Measurements from ENCODE around the gene METTL16. TPM values are rescaled to one million over a fixed set of nuclear protein-coding genes. Genes with fewer than 3 reads are reported as not detected.
"Not testable (repeated sequence)": the region's sequence is repeated elsewhere in the genome, so short reads cannot be mapped to it uniquely, and the experiment has no call there.

The METTL16 gene
- total RNA-seq, 1 donor from 2014 or later: 13.6 TPM

- not testable (repeated sequence) for H3K36me3 ChIP-seq (ENCODE audit: control insufficient read depth in 3 of 3, insufficient read depth in 3 of 3, low read length in 3 of 3); H3K9me3 ChIP-seq (ENCODE audit: control insufficient read depth in 3 of 3, low read length in 3 of 3); H3K27me3 ChIP-seq (ENCODE audit: control insufficient read depth in 3 of 3, insufficient read depth in 3 of 3, low read length in 3 of 3); H3K4me3 ChIP-seq (ENCODE audit: low read length in 3 of 3); H3K27ac ChIP-seq (ENCODE audit: low read depth, low read length); H3K9ac ChIP-seq (ENCODE audit: low read depth in 1 of 3, low read length in 3 of 3); H3K4me1 ChIP-seq (ENCODE audit: control insufficient read depth in 3 of 3, insufficient read depth in 3 of 3, low read length in 3 of 3)
Observed at GRCh38 chr17:2537579-2537978, 25.9 kb upstream of the METTL16 start.

DNA sequence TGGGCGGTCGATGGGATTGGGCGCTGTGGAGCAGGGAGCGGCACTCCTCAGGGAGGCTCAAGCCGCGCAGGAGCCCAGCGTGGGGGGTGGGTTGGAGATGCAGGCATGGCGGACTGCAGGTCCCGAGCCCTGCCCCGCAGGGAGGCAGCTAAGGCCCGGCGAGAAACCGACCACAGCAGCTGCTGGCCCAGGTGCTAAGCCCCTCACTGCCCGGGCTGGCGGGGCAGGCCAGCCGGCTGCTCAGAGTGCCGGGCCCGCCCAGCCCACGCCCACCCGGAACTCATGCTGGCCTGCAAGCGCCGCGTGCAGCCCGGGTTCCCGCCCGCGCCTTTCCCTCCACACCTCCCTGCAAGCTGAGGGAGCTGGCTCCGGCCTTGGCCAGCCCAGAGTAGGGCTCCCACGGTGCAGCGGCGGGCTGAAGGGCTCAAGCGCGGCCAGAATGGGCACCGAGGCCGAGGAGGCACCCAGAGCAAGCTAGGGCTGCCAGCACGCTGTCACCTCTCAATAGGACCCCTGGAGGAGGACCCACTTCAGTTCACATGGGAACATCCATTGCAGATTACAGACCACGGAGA lies 20.5 kb upstream of the METTL16 start:
- Histone ChIP-seq H3K36me3 (ENCODE audit: control insufficient read depth in 3 of 3, insufficient read depth in 3 of 3, low read length in 3 of 3) (no peaks in the 10 kb centered on the region), H3K27ac (ENCODE audit: low read depth, low read length) (no peak overlapping the region), H3K9me3 (ENCODE audit: control insufficient read depth in 3 of 3, low read length in 3 of 3) (no peaks in the 10 kb centered on the region), H3K27me3 (ENCODE audit: control insufficient read depth in 3 of 3, insufficient read depth in 3 of 3, low read length in 3 of 3) (no peaks in the 10 kb centered on the region), H3K4me3 (ENCODE audit: low read length in 3 of 3) (no peak overlapping the region), H3K9ac (ENCODE audit: low read depth in 1 of 3, low read length in 3 of 3) (no peak overlapping the region), H3K4me1 (ENCODE audit: control insufficient read depth in 3 of 3, insufficient read depth in 3 of 3, low read length in 3 of 3) (no peaks in the 10 kb centered on the region)

- H3K4me3 ChIP-seq (ENCODE audit: low read length in 3 of 3); H3K36me3 ChIP-seq (ENCODE audit: control insufficient read depth in 3 of 3, insufficient read depth in 3 of 3, low read length in 3 of 3); H3K9me3 ChIP-seq (ENCODE audit: control insufficient read depth in 3 of 3, low read length in 3 of 3); H3K9ac ChIP-seq (ENCODE audit: low read depth in 1 of 3, low read length in 3 of 3); H3K27ac ChIP-seq (ENCODE audit: low read depth, low read length); H3K27me3 ChIP-seq (ENCODE audit: control insufficient read depth in 3 of 3, insufficient read depth in 3 of 3, low read length in 3 of 3); H3K4me1 ChIP-seq (ENCODE audit: control insufficient read depth in 3 of 3, insufficient read depth in 3 of 3, low read length in 3 of 3): not testable (repeated sequence)
Observed at GRCh38 chr17:2531243-2531954, 19.7 kb upstream of the METTL16 start.

DNA sequence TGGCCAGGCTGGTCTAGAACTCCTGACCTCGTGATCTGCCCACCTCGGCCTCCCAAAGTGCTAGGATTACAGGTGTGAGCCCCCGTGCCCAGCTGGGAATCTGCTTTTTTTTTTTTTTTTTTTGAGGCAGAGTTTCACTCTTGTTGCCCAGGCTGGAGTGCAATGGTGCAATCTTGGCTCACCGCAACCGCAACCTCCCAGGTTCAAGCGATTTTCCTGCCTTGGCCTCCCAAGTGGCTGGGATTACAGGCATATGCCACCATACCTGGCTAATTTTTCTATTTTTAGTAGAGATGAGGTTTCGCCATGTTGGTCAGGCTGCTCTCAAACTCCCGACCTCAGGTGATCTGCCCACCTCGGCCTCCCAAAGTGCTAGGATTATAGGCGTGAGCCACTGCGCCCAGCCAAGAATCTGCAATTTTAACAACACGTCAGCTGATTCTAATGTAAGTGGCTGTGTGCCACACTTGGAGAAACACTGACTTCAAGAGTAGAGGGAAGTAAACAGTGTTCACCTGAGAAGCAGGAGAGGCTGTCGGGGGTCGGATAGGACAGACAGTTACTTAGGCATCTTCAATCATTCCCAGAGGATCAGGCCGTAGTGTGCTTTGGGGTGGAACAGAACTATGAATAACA lies 10.2 kb upstream of the METTL16 start:
- H3K27me3 ChIP-seq (ENCODE audit: control insufficient read depth in 3 of 3, insufficient read depth in 3 of 3, low read length in 3 of 3); H3K36me3 ChIP-seq (ENCODE audit: control insufficient read depth in 3 of 3, insufficient read depth in 3 of 3, low read length in 3 of 3); H3K27ac ChIP-seq (ENCODE audit: low read depth, low read length); H3K9ac ChIP-seq (ENCODE audit: low read depth in 1 of 3, low read length in 3 of 3); H3K9me3 ChIP-seq (ENCODE audit: control insufficient read depth in 3 of 3, low read length in 3 of 3); H3K4me1 ChIP-seq (ENCODE audit: control insufficient read depth in 3 of 3, insufficient read depth in 3 of 3, low read length in 3 of 3); H3K4me3 ChIP-seq (ENCODE audit: low read length in 3 of 3): not testable (repeated sequence)

DNA sequence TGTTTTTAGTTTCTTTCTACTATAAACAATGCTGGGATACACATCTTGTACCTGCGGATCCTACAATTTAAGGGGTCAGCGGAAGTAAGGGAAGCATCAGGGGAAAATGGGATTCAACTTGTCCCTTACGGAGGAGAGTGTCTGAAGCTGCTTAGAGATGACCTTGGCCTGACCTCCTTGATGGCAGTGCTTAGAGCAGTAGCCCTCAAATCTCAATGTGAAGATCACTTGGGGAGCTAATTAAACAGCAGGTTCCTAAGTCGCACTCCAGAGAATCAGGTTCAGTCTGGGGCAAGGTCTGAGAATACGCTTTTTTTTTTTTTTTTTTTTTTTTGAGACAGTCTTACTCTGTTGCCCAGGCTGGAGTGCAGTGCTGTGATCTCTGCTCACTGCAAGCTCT lies 9.6 kb upstream of the METTL16 start:
- no peaks in the 10 kb centered on the region for H3K36me3 ChIP-seq (ENCODE audit: control insufficient read depth in 3 of 3, insufficient read depth in 3 of 3, low read length in 3 of 3)
- no peaks in the 10 kb centered on the region for H3K27me3 ChIP-seq (ENCODE audit: control insufficient read depth in 3 of 3, insufficient read depth in 3 of 3, low read length in 3 of 3)
- H3K4me1 ChIP-seq (ENCODE audit: control insufficient read depth in 3 of 3, insufficient read depth in 3 of 3, low read length in 3 of 3): no peaks in the 10 kb centered on the region
- no peak overlapping the region for H3K9ac ChIP-seq (ENCODE audit: low read depth in 1 of 3, low read length in 3 of 3)
- no peaks in the 10 kb centered on the region for H3K9me3 ChIP-seq (ENCODE audit: control insufficient read depth in 3 of 3, low read length in 3 of 3)
- H3K4me3 ChIP-seq (ENCODE audit: low read length in 3 of 3): no peak overlapping the region
- H3K27ac ChIP-seq (ENCODE audit: low read depth, low read length): no peak overlapping the region

GRCh38 chr17:2517539-2517938 lies 5.9 kb upstream of the METTL16 start:
- H3K36me3 ChIP-seq (ENCODE audit: control insufficient read depth in 3 of 3, insufficient read depth in 3 of 3, low read length in 3 of 3): no peaks in the 10 kb centered on the region
- no peaks in the 10 kb centered on the region for H3K27me3 ChIP-seq (ENCODE audit: control insufficient read depth in 3 of 3, insufficient read depth in 3 of 3, low read length in 3 of 3)

GRCh38 chr17:2511138-2511461 lies 588 bp downstream of the METTL16 start:
- Histone ChIP-seq H3K9me3 (ENCODE audit: control insufficient read depth in 3 of 3, low read length in 3 of 3) (no peaks in the 10 kb centered on the region), H3K27ac (ENCODE audit: low read depth, low read length) (peak overlapping the region; percentile 93), H3K9ac (ENCODE audit: low read depth in 1 of 3, low read length in 3 of 3) (peak overlapping the region; percentile 84 to 96 (median 94)), H3K36me3 (ENCODE audit: control insufficient read depth in 3 of 3, insufficient read depth in 3 of 3, low read length in 3 of 3) (no peaks in the 10 kb centered on the region), H3K4me1 (ENCODE audit: control insufficient read depth in 3 of 3, insufficient read depth in 3 of 3, low read length in 3 of 3) (peaks cover 12 to 23% (median 13%) of the 10 kb centered on the region in 3 donors), H3K27me3 (ENCODE audit: control insufficient read depth in 3 of 3, insufficient read depth in 3 of 3, low read length in 3 of 3) (no peaks in the 10 kb centered on the region), H3K4me3 (ENCODE audit: low read length in 3 of 3) (peak overlapping the region; percentile 95 to 100 (median 96))

More at GRCh38 chr17:2517539-2517938, 5.9 kb upstream of the METTL16 start:
- Histone ChIP-seq H3K27ac (ENCODE audit: low read depth, low read length) (no peak overlapping the region), H3K4me3 (ENCODE audit: low read length in 3 of 3) (no peak overlapping the region), H3K9me3 (ENCODE audit: control insufficient read depth in 3 of 3, low read length in 3 of 3) (no peaks in the 10 kb centered on the region), H3K4me1 (ENCODE audit: control insufficient read depth in 3 of 3, insufficient read depth in 3 of 3, low read length in 3 of 3) (peaks cover 0 to 2% (median 0%) of the 10 kb centered on the region in 3 donors), H3K9ac (ENCODE audit: low read depth in 1 of 3, low read length in 3 of 3) (no peak overlapping the region)

GRCh38 chr17:2510559-2510958 lies 1.1 kb downstream of the METTL16 start:
- no peaks in the 10 kb centered on the region for H3K27me3 ChIP-seq (ENCODE audit: control insufficient read depth in 3 of 3, insufficient read depth in 3 of 3, low read length in 3 of 3)
- peaks cover 12 to 23% (median 13%) of the 10 kb centered on the region in 3 donors for H3K4me1 ChIP-seq (ENCODE audit: control insufficient read depth in 3 of 3, insufficient read depth in 3 of 3, low read length in 3 of 3)
- H3K4me3 ChIP-seq (ENCODE audit: low read length in 3 of 3): peak overlapping the region; percentile 95 to 100 (median 96)
- H3K9ac ChIP-seq (ENCODE audit: low read depth in 1 of 3, low read length in 3 of 3): peak overlapping the region; percentile 84 to 96 (median 94)
- H3K36me3 ChIP-seq (ENCODE audit: control insufficient read depth in 3 of 3, insufficient read depth in 3 of 3, low read length in 3 of 3): no peaks in the 10 kb centered on the region
- peak overlapping the region; percentile 93 for H3K27ac ChIP-seq (ENCODE audit: low read depth, low read length)
- no peaks in the 10 kb centered on the region for H3K9me3 ChIP-seq (ENCODE audit: control insufficient read depth in 3 of 3, low read length in 3 of 3)

GRCh38 chr17:2508035-2508434 lies 3.7 kb downstream of the METTL16 start:
- Histone ChIP-seq H3K9ac (ENCODE audit: low read depth in 1 of 3, low read length in 3 of 3) (no peak overlapping the region), H3K27ac (ENCODE audit: low read depth, low read length) (no peak overlapping the region)

DNA sequence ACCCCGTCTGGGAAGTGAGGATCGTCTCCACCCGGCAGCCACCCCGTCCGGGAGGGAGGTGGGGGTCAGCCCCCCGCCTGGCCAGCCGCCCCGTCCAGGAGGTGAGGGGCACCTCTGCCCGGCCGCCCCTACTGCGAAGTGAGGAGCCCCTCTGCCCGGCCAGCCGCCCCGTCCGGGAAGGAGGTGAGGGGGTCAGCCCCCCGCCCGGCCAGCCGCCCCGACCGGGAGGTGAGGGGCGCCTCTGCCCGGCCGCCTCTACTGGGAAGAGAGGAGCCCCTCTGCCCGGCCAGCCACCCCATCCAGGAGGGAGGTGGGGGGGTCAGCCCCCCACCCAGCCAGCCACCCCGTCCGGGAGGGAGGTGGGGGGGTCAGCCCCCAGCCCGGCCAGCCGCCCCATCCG lies 4.7 kb downstream of the METTL16 start:
- peaks cover 9 to 22% (median 13%) of the 10 kb centered on the region in 3 donors for H3K4me1 ChIP-seq (ENCODE audit: control insufficient read depth in 3 of 3, insufficient read depth in 3 of 3, low read length in 3 of 3)
- not testable (repeated sequence) for H3K27ac ChIP-seq (ENCODE audit: low read depth, low read length); H3K9me3 ChIP-seq (ENCODE audit: control insufficient read depth in 3 of 3, low read length in 3 of 3); H3K36me3 ChIP-seq (ENCODE audit: control insufficient read depth in 3 of 3, insufficient read depth in 3 of 3, low read length in 3 of 3); H3K4me3 ChIP-seq (ENCODE audit: low read length in 3 of 3); H3K27me3 ChIP-seq (ENCODE audit: control insufficient read depth in 3 of 3, insufficient read depth in 3 of 3, low read length in 3 of 3); H3K9ac ChIP-seq (ENCODE audit: low read depth in 1 of 3, low read length in 3 of 3)

More at GRCh38 chr17:2508035-2508434, 3.7 kb downstream of the METTL16 start:
- H3K27me3 ChIP-seq (ENCODE audit: control insufficient read depth in 3 of 3, insufficient read depth in 3 of 3, low read length in 3 of 3): no peaks in the 10 kb centered on the region
- H3K9me3 ChIP-seq (ENCODE audit: control insufficient read depth in 3 of 3, low read length in 3 of 3): no peaks in the 10 kb centered on the region
- H3K36me3 ChIP-seq (ENCODE audit: control insufficient read depth in 3 of 3, insufficient read depth in 3 of 3, low read length in 3 of 3): no peaks in the 10 kb centered on the region
- no peak overlapping the region for H3K4me3 ChIP-seq (ENCODE audit: low read length in 3 of 3)
- peaks cover 12 to 23% (median 13%) of the 10 kb centered on the region in 3 donors for H3K4me1 ChIP-seq (ENCODE audit: control insufficient read depth in 3 of 3, insufficient read depth in 3 of 3, low read length in 3 of 3)
